Glomerular visceral epithelial cell (primary cell): ENCODE data around the gene STEEP1.
"Not testable (repeated sequence)": the region's sequence is repeated elsewhere in the genome, so short reads cannot be mapped to it uniquely, and the experiment has no call there.

Experiments used
- DNase-seq: peaks from one replicate; pipeline ENCODE4 v3.0.0-alpha.2; 2016; ENCODE audit errors: extremely low spot score

The STEEP1 gene

GRCh38 chrX:119529345-119530276, 35.6 kb downstream of the STEEP1 start:
- DNase-seq = no peak

GRCh38 chrX:119523664-119524184, 41.5 kb downstream of the STEEP1 start:
- DNase-seq = no peak

GRCh38 chrX:119521246-119521645, 44.0 kb downstream of the STEEP1 start:
- no peak for DNase-seq

GRCh38 chrX:119518371-119518770, 46.8 kb downstream of the STEEP1 start:
- no peak for DNase-seq

- peak; percentile 53 for DNase-seq
These were observed 49.0 kb downstream of the STEEP1 start for GRCh38 chrX:119516157-119516702.

GRCh38 chrX:119512146-119512800, 52.9 kb downstream of the STEEP1 start:
- DNase-seq = peak; percentile 71

- no peak for DNase-seq
These were observed 58.0 kb downstream of the STEEP1 start for GRCh38 chrX:119507206-119507605.

GRCh38 chrX:119505945-119506344, 59.3 kb downstream of the STEEP1 start:
- DNase-seq = no peak

- not testable (repeated sequence) for DNase-seq
These were observed 60.1 kb downstream of the STEEP1 start for GRCh38 chrX:119505145-119505544.

GRCh38 chrX:119503484-119503861, 61.7 kb downstream of the STEEP1 start:
- DNase-seq = peak; percentile 56

GRCh38 chrX:119502727-119503483, 62.3 kb downstream of the STEEP1 start:
- no peak for DNase-seq

GRCh38 chrX:119501511-119502148, 63.6 kb downstream of the STEEP1 start:
- no peak for DNase-seq

GRCh38 chrX:119500061-119500800, 65.0 kb downstream of the STEEP1 start:
- DNase-seq = no peak

GRCh38 chrX:119497185-119497584, 68.0 kb downstream of the STEEP1 start:
- no peak for DNase-seq

- no peak for DNase-seq
These were observed 69.2 kb downstream of the STEEP1 start for GRCh38 chrX:119495734-119496726.

- DNase-seq = not testable (repeated sequence)
These were observed 71.2 kb downstream of the STEEP1 start for GRCh38 chrX:119493851-119494495.

GRCh38 chrX:119492463-119492862, 72.7 kb downstream of the STEEP1 start:
- no peak for DNase-seq

- no peak for DNase-seq
These were observed 75.8 kb downstream of the STEEP1 start for GRCh38 chrX:119489212-119490074.
